Left lobe of liver (tissue), 2 donors: ENCODE data around the gene NKTR. TPM values are rescaled to one million over a fixed set of nuclear protein-coding genes. Genes with fewer than 3 reads are reported as not detected.

ENCODE experiments used
- ATAC-seq: fragments of 200-7000 bp; cut with Tn5 transposase; one replicate; pipeline ENCODE4 v1.9.1; 2020; ENCODE audit warnings: mild to moderate bottlenecking, moderate library complexity
- DNase-seq: peaks from one replicate; pipeline ENCODE4 v3.0.0-alpha.2; 2020; ENCODE audit warnings: low spot score
- total RNA-seq: library from RNA; stranded (reverse); gene quantifications from one replicate; pipeline ENCODE4 v1.2.1, GENCODE V29; 2021
- donor health status: DM: no; HTN: no; CAD: no; lungs with moderate emphysema.
- donor health status: DM: no; HTN: yes; CAD: no.

The NKTR gene
- total RNA-seq, 1 donor from 2014 or later, result 29.2 TPM

GRCh38 chr3:42675909-42676308 lies 75.4 kb downstream of the NKTR start:
- no peak for DNase-seq
- no peak for ATAC-seq

- ATAC-seq, result no peak
- no peak for DNase-seq
These were observed 78.0 kb downstream of the NKTR start for GRCh38 chr3:42678447-42678846.

DNA sequence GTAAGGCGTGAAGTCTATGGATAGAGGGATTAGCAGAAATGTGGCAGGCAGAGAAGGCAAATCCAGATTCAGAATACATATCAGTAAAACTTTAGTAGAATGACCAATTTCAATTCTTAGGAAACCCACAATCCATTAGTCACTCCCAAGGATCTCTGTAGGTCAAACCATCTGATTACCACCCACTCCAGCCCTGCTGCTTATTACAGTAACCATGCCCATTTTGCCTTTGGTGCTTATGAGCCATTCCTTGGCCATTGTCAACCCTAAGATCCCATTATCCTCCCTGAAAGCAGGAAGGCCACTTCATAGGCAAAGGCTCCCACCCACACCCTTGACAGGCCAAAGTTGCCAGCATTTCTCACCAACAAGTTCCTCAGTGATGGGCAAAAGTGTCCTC lies 79.8 kb downstream of the NKTR start:
- ATAC-seq (no peak), DNase-seq (no peak)

DNA sequence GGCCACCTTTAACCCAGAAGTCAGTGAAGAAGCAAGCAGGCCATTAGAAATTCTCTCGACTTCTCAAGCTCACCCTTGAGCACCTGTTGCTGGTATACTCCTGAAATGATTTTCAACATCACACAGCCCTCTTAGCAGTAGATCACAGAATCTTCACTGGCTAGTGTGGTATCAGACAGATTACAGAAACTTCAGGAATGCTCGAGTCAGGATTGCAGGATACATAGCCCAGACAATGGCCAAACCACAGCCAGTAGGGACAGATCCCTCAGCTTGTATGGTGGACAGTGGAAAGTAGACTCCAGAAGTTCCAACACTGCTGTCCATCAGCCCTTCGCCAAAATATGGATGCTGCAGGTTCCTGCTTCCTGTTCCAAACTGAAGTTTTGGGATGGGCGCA lies 80.3 kb downstream of the NKTR start:
- no peak for DNase-seq
- no peak for ATAC-seq

GRCh38 chr3:42681361-42682038 lies 81.0 kb downstream of the NKTR start:
- DNase-seq (no peak), ATAC-seq (no peak)

GRCh38 chr3:42682301-42683070 lies 82.0 kb downstream of the NKTR start:
- ATAC-seq (no peak), DNase-seq (no peak)

DNA sequence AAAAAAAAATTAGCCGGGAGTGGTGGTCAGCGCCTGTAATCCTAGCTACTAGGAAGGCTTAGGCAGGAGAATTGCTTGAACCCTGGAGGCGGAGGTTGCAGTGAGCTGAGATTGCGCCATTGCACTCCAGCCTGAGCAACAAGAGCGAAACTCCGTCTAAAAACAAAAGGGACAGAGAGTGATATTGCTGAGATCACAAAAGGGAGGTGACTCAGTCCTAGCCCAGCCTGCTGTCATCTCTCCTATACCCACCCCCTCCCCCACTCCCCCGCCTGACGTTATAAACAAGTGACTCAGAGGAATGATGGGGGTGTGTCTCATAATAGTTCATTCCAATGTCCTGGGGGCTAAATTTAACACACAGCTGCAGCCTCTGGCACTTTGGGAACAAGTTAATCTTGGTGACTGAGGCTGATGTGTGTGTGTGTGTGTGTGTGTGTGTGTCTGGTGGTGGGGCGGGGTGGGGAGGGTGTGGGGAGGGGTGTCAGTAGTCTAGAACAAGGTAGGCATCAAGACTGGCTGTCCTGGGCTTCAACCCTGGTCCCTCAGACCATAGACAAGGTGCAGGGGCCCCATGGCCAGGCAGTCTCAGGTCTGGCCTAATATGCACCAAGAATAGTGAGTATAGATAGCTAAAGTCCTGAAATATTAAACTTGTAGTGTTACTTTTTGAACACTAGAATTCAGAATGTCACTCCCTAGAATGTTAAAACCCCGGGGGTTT lies 83.6 kb downstream of the NKTR start:
- no peak for ATAC-seq

GRCh38 chr3:42684632-42685362 lies 84.3 kb downstream of the NKTR start:
- ATAC-seq (no peak), DNase-seq (no peak)

More for the DNA sequence above, 83.6 kb downstream of the NKTR start:
- no peak for DNase-seq

DNA sequence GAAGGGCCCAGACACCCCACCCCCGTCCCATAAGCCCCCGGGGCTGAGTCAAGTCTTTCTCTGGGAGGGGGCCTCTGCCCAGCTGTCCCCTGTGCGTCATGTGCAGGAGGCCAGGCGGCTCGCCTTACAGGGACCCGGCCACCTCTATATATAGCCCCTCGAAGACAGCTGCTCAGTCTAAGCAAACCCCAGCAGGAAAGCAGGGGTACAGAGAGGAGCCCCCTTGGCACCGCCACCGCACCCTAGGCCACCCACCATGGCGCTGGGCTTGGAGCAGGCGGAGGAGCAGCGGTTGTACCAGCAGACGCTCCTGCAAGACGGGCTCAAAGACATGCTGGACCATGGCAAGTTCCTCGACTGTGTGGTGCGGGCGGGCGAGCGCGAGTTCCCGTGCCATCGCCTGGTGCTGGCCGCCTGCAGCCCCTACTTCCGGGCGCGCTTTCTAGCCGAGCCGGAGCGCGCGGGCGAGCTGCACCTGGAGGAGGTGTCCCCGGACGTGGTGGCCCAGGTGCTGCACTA lies 84.9 kb downstream of the NKTR start, which contains the start of gene KLHL40:
TSS of gene KLHL40 (plus strand) at position 175 of the 519 bp plus-strand sequence. CDS start at position 257, 82 bp downstream.
- DNase-seq, result no peak
- no peak for ATAC-seq

DNA sequence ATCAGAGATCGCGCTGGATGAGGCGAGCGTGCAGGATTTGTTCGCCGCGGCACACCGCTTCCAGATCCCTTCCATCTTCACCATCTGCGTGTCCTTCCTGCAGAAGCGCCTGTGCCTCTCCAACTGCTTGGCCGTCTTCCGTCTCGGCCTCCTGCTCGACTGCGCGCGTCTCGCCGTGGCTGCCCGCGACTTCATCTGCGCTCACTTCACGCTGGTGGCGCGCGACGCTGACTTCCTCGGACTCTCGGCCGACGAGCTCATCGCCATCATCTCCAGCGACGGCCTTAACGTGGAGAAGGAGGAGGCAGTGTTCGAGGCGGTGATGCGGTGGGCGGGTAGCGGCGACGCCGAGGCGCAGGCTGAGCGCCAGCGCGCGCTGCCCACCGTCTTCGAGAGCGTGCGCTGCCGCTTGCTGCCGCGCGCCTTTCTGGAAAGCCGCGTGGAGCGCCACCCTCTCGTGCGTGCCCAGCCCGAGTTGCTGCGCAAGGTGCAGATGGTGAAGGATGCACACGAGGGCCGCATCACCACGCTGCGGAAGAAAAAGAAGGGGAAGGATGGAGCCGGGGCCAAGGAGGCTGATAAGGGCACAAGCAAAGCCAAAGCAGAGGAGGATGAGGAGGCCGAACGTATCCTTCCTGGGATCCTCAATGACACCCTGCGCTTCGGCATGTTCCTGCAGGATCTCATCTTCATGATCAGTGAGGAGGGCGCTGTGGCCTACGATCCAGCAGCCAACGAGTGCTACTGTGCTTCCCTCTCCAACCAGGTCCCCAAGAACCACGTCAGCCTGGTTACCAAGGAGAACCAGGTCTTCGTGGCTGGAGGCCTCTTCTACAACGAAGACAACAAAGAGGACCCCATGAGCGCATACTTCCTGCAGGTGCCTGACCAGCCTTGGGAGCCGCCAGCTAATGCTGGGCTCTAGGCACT lies 85.7 kb downstream of the NKTR start:
- ATAC-seq (no peak), DNase-seq (no peak)

- ATAC-seq (no peak), DNase-seq (no peak)
These were observed 86.6 kb downstream of the NKTR start for GRCh38 chr3:42686832-42687650.

GRCh38 chr3:42688016-42688415 lies 87.5 kb downstream of the NKTR start:
- DNase-seq, result no peak

DNA sequence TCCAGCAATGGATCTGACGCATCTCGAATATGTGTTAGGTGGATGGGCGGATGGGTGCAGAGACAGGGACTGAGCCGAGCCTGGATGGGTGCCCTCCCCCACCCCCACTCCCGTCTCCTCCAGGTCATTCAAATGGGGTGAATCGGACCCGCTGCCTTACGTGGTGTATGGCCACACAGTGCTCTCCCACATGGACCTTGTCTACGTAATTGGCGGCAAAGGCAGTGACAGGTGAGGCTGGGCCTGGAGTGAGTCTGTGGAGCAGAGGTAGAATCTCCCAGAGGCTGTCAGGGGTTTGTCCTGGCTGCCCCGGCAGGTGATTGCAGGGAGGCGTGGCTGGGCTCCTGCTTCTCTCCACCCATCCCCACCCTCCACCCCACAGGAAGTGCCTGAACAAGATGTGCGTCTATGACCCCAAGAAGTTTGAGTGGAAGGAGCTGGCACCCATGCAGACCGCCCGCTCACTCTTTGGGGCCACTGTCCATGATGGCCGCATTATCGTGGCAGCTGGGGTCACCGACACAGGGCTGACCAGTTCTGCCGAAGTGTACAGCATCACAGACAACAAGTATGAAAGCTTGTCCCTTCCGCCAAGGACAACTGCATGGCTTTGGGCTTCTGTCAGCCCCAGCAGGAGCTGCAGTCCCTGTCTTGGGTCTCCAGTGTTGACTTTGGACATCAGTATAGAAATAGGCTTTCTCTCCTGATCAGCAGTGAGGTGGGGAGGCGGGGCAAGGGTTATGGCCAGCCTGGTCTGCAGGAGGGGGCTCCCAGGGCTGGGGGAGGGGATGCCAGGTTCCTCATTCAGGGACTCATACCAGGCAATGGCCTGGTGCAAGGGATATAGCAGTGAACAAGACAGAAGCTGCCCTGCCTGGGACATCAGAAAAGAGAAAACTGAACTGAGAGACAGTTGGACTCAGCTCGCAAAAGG lies 88.3 kb downstream of the NKTR start:
- ATAC-seq (no peak), DNase-seq (no peak)

More at GRCh38 chr3:42688016-42688415, 87.5 kb downstream of the NKTR start:
- ATAC-seq, result no peak

DNA sequence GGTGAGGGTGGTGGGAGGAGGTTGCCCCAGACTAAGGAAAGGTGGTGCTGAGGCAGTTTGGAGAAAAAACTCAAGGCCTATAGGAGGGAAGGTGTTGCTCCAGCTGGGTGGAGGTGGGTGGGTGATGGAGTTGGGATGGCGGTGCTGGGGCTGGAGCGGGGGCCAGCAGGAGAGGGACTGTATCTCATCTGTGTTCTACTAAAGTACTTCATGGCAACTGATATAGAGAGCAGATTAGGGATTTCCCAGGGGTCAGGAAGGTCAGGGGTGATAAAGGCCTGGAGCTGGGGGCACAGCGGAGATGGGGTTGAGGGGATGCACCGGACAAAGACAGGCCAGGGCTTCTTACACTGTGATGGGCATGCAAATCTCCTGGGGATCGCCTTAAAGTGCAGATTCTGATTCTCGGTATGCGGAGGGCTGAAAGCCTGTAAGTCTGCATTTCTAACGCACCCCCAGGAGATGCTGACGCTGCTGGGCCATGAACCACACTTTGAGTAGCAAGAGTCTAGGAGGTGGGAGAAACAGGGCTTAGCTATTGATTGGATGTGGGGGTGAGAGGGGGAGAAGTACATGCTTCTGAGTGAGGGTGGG lies 89.0 kb downstream of the NKTR start:
- no peak for DNase-seq
- no peak for ATAC-seq

DNA sequence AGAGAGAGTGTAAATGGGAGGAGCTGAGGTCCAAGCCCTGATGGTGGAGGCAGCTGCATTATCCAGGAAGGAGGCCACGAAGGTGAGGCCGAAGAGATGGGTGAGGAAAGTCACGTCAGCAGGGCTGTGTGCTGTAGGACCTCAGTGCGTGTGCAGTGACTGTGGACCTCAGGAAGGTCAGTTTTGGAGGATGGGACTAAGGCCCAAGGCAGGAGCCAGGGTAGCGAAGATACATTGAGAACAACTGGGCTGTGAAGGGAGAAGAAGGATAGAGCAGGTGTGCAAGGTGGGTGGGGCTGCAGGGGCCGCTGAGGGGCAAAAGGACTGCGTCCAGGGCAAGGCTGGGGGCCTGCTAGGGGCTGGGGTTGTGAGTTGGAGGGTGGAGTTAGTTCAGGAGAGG lies 89.7 kb downstream of the NKTR start:
- ATAC-seq (no peak), DNase-seq (no peak)

GRCh38 chr3:42690766-42691680 lies 90.5 kb downstream of the NKTR start:
- no peak for ATAC-seq
- DNase-seq, result no peak
